A549 treated with AZD2906 at 1 μM for 4 hours (cell line): ENCODE results near the gene MFSD6L. TPM values are rescaled to one million over a fixed set of nuclear protein-coding genes. Genes with fewer than 3 reads are reported as not detected.

Source experiments
- total RNA-seq: library from RNA; stranded (reverse); fragments of 200-300 nt; extraction: Qiagen RNA extraction; gene quantifications from 5 replicates; pipeline ENCODE4 v1.2.3, GENCODE V29; 2022

The MFSD6L gene
- 0.03 TPM in 1 of 5 replicates, not detected in the others for total RNA-seq

GRCh38 chr17:8798846-8799569 is at the start of gene MFSD6L:
Gene MFSD6L, minus strand, starts transcription at chr17:8799365. Its CDS starts 245 bp downstream, at chr17:8799120.

GRCh38 chr17:8758137-8758596 is 41.0 kb downstream of the MFSD6L start, which contains the start of gene SPDYE4:
Gene SPDYE4, minus strand, starts transcription at chr17:8758546. Its CDS starts 164 bp downstream, at chr17:8758382.

Other genes starting within 250 kb of the MFSD6L start
- gene MYH10, start 168.6 kb downstream of the MFSD6L start, total RNA-seq, result 17.9 to 24.0 TPM (median 20.3 TPM) in 5 replicates
- not detected in 5 replicates for gene CCDC42, start 54.5 kb downstream of the MFSD6L start, total RNA-seq
- gene SPDYE4, start 40.8 kb downstream of the MFSD6L start, total RNA-seq, result 0.10 TPM in 1 of 5 replicates, not detected in the others
- not detected in 5 replicates for gene PIK3R6, start 68.3 kb upstream of the MFSD6L start, total RNA-seq
- gene PIK3R5, start 166.3 kb upstream of the MFSD6L start, total RNA-seq, result 0.03 to 0.18 TPM (median 0.08 TPM) in 4 of 5 replicates, not detected in the other
- gene NTN1, start 222.1 kb upstream of the MFSD6L start, total RNA-seq, result 0.46 to 0.85 TPM (median 0.58 TPM) in 5 replicates